GM18861 (cell line): ENCODE results near the gene EME2.
"Not testable (repeated sequence)": the region's sequence is repeated elsewhere in the genome, so short reads cannot be mapped to it uniquely, and the experiment has no call there.

ENCODE experiments used
- ATAC-seq: cut with Tn5 transposase; IDR thresholded peaks from one replicate; pipeline ENCODE4 v1.9.1; 2021; ENCODE audit not compliant: unreplicated experiment

EME2 gene, protein sequence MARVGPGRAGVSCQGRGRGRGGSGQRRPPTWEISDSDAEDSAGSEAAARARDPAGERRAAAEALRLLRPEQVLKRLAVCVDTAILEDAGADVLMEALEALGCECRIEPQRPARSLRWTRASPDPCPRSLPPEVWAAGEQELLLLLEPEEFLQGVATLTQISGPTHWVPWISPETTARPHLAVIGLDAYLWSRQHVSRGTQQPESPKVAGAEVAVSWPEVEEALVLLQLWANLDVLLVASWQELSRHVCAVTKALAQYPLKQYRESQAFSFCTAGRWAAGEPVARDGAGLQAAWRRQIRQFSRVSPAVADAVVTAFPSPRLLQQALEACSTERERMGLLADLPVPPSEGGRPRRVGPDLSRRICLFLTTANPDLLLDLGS

DNA sequence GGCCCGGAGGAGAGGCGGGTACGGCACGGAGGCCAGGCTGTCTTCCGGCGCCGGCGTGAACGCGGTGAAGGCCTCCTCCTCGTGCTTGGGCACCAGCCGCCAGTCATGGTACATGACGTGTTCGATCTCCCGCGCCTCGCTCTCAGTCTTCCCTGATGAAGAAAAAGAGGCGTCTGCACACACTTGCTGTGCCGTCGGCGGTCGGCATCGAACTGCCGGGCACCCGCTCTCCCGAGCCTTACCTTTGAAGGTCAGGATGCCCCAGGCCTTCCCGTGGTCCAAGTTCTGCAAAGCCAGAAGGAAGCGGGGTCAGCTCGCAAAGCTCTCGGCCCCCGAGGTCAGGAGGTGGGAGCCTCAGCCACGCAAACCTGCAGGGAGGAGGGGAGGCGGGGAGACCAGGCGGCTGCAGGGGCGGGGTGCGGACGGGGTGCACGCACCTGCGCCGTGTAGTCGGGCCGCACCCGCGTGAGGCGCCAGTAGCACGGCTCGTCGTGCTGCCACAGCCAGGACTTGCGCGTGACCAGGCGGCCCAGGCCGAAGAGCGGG, at the start of gene EME2:
Gene EME2 (plus strand): TSS at position 449 of the 546 bp plus-strand sequence. CDS start 418 bp downstream, outside the sequence.
- ATAC-seq = no peak

DNA sequence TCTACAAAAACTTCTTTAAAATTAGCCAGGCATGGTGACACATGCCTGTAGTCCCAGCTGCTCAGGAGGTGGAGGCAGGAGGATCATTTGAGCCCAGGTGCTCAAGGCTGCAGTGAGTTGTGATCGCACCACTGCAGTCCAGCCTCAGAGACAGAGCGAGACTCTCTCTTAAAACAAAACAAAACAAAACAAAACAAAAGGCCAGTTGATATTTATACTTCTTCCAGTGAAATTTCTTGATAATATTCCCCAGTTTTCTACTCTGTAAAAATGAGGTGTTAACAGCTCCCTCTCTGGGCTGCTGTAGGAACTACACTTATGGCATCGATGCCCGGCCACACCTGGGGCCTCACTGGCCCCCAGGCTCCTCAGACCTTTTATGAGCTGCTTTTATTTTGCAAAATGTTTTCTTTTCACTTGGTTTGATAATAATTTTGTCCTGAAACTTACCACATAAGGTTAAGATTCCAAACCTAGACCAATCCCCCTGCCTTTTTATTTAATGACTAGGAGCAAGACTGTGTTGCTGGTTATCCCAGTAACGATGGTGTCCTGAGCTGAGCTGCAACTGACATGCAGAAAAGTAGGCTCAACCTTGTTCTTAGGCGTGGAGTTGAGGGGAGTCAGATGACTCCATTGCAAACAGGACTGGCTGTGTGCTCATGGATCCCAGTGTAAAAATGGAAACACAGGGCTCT, 49.0 kb upstream of the EME2 start:
- ATAC-seq = no peak

GRCh38 chr16:1724491-1724890, 48.1 kb upstream of the EME2 start:
- no peak for ATAC-seq

GRCh38 chr16:1726661-1727502, 45.7 kb upstream of the EME2 start:
- ATAC-seq = no peak

GRCh38 chr16:1727651-1728624, 44.7 kb upstream of the EME2 start:
- no peak for ATAC-seq

GRCh38 chr16:1729026-1729425, 43.6 kb upstream of the EME2 start:
- no peak for ATAC-seq

DNA sequence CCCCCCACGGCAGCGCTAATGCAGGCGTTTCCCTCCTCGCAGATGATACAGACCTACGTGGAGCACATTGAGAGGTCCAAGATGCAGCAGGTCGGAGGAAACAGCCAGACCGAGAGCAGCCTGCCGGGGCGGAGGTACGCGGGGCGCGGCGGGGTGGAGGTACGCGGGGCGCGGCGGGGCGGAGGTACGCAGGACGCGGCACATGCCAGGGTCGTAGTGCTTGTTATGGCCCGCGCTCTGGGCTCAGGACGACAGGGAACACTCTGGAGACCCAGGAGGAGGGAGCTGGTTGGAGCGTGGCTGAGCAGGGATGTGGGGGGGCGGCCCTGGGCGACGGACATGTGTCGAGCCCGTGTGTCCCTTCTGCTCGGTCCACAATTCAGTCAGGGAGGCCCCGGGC, 43.2 kb upstream of the EME2 start:
- ATAC-seq = no peak

- ATAC-seq = no peak
Measured at GRCh38 chr16:1731073-1731472, 41.5 kb upstream of the EME2 start.

DNA sequence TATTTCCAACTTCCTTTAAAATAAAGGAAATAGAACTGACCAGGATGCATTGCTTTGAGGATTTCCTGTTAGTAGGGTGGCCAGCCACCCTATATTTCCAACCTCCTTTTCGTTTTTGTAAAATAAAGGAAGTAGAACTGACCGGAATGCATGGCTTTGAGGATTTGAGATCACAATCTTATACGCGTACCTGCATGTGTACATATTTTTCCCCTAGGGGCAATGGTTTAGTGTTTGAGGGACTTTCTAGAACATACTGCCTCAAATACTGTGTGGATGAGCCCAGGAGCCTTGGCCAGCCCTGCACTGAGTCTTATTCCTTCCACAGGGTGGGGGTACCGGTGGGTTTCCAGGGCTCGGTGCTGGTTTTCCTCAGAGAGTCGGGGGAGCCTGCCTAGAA, 41.0 kb upstream of the EME2 start:
- ATAC-seq = no peak

DNA sequence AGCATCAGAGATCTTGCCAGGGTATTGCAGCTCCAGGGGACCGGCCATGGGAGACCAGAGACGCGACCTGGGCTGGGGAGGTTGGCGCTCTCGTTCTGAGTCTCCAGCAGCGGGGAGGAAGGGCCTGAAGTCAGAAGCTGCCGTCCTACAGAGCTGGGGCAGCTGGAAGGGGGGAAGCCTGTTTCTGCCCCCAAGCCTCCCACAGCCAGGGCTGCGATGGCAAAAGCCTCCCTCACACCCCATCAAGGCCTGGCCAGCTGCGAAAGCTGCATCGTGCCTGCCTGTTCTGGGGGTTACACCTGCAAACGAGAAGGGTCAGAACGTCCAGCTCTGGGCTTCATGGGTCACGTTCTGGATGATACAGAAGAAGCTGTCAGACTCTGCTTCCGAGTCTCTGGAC, 40.5 kb upstream of the EME2 start:
- no peak for ATAC-seq

DNA sequence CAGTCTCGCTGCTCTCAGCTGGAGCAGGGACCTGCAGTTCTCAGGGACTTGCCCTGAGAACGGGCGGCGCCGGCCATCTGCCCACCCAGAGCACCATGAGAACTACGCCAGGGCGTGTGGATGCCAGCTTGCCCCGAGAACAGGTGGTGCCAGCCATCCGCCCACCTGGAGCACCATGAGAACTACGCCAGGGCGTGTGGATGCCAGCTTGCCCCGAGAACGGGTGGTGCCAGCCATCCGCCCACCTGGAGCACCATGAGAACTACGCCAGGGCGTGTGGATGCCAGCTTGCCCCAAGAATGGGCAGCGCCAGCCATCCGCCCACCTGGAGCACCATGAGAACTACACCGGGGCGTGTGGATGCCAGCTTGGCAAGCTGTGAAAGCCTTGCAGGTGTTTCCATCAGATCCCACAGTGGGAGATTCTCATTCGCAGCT, 40.0 kb upstream of the EME2 start:
- not testable (repeated sequence) for ATAC-seq

- no peak for ATAC-seq
Measured at GRCh38 chr16:1734123-1734522, 38.5 kb upstream of the EME2 start.

GRCh38 chr16:1734816-1735215, 37.8 kb upstream of the EME2 start:
- no peak for ATAC-seq

GRCh38 chr16:1740234-1740633, 32.4 kb upstream of the EME2 start:
- no peak for ATAC-seq

DNA sequence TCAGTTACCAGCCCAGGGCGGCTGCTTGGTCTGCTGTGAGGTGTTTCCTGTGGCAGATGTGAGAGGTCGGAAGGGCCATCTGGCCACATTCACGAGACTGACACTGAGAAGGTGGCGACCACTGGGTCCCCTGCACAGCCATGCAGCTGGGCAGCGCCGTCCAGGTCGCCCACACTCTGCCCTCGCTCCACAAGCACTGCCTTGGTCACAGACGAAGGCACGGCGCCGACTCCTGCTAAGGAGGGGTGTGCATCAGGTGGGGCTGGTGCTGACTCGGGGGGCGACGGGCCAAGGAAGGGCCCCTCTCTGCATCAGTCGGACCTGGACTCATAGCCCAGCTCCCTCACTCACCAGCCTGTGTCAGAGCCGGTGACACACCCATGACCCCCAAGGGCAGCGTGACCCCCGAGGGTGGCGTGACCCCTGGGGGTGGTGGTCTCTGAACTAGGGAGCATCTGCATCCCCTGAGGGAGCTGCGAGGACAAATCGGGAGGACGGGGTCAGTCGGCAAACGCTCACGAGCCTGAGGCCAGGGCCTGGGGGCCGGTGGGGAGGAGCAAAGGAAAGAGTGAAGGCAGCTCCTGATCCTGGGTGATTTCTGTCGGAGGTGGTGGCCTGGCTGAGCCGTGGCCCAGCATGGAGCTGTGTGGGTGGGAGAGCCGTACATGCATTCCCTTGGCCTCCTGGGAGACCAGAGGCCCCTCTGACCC, 31.7 kb upstream of the EME2 start:
- ATAC-seq = no peak

GRCh38 chr16:1741553-1742165, 31.0 kb upstream of the EME2 start:
- no peak for ATAC-seq

DNA sequence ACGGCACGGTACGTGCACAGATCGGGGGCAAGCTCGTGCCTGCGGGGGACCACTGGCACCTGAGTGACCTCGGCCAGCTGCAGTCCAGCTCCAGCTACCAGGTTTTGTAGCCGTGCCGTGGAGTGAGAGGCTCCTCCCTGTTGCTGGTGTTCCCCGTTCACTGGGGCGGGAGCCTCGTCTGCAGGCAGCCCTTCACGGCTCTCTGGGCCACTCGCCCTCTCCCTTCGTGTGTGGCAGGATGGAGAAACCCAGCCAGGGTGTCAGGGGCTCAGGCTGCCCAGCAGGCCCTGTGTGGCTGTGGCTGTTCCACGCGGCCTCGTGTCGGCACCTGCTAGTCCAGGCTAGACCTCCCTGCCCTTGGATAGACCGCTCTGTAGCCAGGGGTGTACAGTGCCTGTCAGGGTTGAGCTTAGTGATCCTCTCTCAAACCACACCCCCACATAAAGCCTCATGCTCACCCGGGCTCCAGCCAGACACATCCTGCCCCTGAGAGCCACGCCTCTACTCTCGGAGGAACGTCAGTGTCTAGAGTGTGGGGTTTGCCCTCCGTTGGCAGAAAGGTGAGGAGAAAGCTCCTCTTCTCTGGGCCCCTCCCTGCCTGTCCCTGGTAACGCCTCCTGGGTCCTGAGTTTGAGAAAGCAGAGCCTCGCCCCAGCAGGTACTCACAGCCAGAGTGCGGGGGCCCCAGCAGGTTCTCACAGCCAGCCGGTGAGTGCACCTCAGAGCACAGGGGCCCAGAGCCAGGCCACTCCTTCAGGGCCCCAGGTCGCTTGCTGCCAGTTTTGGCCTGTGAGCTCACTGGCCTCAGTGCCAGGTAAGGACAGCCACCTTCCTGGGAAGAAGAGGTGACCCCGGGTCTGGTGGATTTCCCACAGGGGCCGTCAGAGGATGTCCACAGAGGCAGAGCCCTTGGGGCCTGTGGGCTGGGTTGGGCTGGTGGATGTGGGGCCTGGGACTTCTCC, 29.0 kb upstream of the EME2 start:
- no peak for ATAC-seq

- no peak for ATAC-seq
Measured at GRCh38 chr16:1744338-1744840, 28.2 kb upstream of the EME2 start.
